Stimulated activated CD4-positive, alpha-beta T cell treated with anti-CD3 and anti-CD28 coated beads, Interleukin-1b, Interleukin-23, amount 100 ng/mL, for 1 hour (primary cell): Measurements from ENCODE around the gene NBPF6.
"Not testable (repeated sequence)": the region's sequence is repeated elsewhere in the genome, so short reads cannot be mapped to it uniquely, and the experiment has no call there.

Experiments
- DNase-seq, 2 donors: peaks; one replicate each; pipeline ENCODE4 v3.0.0-alpha.2; 2020; ENCODE audit warnings: low read depth in 2 of 2

NBPF6 gene

GRCh38 chr1:108450043-108450442, at the start of gene NBPF6:
TSS of gene NBPF6 (plus strand) at chr1:108450343. CDS start at chr1:108450602, 259 bp downstream.
- not testable (repeated sequence) for DNase-seq

GRCh38 chr1:108411098-108411833, 38.9 kb upstream of the NBPF6 start:
- not testable (repeated sequence) for DNase-seq

DNA sequence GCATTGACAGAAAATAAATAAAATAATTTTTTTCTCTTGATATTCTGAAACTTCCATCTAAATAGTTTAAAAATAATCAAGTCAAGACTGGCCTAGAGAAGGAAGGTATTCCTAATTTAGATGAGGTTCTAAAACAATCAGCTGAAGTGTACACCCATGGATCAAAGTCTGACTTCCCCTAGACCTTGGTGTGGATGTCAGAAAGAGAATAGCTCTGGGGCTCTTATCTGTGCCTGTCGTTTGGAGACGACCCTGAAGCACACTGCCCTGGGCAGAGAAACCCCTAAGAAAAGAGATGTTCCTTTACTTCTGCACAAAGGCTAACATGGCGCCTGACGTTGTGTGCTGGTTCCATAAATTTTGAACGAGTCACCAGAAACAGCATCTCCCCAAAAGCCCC, 30.0 kb upstream of the NBPF6 start:
- not testable (repeated sequence) for DNase-seq

DNA sequence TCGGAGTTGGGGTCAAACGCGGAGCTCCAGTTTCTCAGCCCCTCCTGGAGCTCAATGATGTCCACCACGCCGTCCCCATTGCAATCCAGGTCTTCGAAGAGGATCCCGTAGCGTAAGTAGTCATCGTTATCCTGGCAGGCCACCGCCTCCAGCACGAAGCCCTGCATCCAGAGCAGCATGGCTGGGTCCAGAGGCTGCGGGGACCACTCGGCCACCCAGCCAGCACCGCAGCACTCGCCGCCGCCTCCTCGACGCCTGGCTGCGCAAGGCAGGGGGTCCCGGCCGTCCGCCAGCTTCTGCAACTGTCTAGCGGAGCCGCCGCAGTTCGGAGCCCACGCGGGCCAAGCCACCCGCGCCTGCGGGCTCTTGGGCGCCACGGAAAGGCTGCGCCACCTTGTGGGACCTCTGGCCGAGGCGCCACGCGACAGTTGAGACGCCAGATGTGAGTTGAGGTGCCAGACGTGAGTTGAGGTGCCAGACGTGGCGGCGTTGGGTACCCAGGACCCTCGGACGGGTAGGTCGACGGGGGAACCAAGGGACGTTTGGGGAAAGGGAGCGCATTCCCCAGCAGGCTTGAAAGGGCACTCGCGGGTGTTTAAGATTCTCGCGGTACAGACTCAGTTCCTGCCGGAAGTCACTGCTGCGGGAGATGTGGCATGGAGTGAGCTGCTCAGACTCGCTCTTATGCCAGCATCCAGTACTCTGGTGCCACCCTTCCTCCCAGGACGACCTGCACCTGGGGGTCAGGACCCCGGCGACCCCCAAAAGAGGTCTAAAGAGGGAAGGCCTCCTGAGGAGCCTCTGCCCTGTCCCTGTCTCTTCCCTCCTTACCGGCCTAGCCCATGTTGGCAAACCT, 28.9 kb upstream of the NBPF6 start:
- DNase-seq = not testable (repeated sequence)

GRCh38 chr1:108426877-108427276, 23.3 kb upstream of the NBPF6 start:
- DNase-seq = not testable (repeated sequence)

DNA sequence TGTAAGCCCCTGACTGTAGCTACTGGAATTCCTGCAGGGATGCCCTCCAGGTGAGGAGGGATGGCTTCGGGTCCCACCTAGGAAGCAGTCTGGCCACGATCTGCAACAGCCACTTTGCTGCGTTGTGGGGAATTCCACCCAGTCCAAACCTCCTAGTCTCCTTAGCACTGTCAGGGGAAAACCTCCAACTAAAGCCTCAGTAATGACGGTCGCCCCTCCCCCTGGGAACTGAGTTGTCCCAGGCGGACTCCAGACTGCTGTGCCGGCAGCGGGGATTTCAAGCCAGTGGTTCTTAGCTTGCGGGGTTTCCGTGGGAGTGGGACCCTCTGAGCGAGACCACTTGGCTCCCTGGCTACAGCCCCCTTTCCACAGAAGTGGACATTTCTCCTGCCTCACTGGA, 18.1 kb upstream of the NBPF6 start:
- DNase-seq = not testable (repeated sequence)

GRCh38 chr1:108433404-108433803, 16.7 kb upstream of the NBPF6 start:
- DNase-seq = not testable (repeated sequence)

- DNase-seq = not testable (repeated sequence)
Observed at GRCh38 chr1:108438536-108438935, 11.6 kb upstream of the NBPF6 start.

DNA sequence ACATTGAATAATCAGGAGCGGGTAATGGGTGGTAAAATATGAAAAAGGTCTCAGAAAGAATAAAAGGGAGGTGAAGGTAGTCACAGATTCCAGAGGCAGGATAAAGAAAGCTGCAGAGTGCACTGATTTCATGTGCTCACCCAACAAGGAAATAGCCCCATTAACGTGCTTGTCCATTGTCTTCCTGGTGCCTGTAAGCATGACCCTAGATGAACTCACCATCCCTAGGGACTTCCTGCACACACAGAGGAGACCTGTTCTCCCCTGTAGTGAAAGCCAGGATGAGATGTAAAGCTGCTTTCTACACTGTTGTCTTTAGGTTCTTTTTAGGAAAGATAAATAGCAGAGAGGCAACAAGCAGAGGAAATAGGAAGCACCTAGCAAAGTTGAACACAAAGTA, 4.4 kb downstream of the NBPF6 start:
- DNase-seq = not testable (repeated sequence)

- not testable (repeated sequence) for DNase-seq
Observed at GRCh38 chr1:108458661-108459060, 8.5 kb downstream of the NBPF6 start.

DNA sequence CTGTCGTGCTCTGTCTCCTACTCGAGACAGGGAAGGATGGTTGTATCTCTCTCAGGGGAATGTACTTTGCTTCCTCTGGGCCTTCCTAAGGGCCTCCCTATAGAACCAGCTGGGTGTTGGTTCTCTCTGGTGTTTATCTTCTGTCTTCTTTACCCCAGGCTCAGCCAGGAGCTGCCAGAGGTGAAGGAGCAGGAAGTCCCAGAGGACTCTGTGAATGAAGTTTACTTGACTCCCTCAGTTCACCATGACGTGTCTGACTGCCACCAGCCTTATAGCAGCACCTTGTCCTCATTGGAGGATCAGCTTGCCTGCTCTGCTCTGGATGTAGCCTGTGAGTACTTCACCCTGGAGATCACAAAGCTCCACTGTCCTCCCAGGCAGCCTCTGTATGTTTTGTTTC, 11.6 kb downstream of the NBPF6 start:
- DNase-seq = not testable (repeated sequence)

DNA sequence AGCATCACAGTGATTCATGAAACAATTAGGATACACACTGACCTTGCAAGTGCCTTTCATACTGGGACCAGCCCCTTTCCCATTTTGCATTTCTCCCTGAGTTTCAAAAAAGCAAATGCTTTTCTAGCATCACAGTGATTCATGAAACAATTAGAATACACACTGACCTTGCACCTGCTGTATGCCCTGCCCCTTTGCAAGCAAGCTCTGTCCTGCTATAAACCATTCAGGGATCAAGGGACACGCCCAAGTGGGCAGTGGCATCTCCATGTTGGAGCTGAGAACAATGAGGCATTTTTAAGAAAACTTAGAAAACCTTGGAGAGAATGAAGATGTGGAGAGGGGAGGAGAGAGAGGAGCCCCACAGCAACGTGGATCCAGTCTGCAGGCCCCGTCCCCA, 13.8 kb downstream of the NBPF6 start:
- DNase-seq = not testable (repeated sequence)

DNA sequence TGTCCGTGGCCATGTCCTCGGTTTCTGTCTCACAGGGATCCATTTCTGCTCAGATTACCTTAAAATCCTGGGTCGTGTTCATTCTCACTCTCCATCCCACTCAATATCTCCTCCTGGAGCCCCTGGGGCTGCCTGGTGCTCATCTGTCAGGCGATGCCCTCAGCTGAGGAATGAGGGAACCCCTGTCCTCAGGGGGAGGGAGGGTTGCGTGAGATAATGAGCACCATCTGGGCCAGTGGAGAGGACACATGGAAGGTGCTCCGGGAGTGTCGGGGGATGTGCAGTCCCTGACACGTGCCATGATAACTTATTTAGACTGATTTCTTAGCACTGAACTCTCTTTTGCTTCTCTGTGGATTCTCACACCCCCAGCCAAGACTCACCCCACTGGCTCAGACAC, 16.0 kb downstream of the NBPF6 start:
- not testable (repeated sequence) for DNase-seq

GRCh38 chr1:108467155-108467554, 17.0 kb downstream of the NBPF6 start:
- not testable (repeated sequence) for DNase-seq

- DNase-seq = not testable (repeated sequence)
Observed at GRCh38 chr1:108470750-108471149, 20.6 kb downstream of the NBPF6 start.

GRCh38 chr1:108474516-108474915, 24.4 kb downstream of the NBPF6 start:
- DNase-seq = not testable (repeated sequence)

DNA sequence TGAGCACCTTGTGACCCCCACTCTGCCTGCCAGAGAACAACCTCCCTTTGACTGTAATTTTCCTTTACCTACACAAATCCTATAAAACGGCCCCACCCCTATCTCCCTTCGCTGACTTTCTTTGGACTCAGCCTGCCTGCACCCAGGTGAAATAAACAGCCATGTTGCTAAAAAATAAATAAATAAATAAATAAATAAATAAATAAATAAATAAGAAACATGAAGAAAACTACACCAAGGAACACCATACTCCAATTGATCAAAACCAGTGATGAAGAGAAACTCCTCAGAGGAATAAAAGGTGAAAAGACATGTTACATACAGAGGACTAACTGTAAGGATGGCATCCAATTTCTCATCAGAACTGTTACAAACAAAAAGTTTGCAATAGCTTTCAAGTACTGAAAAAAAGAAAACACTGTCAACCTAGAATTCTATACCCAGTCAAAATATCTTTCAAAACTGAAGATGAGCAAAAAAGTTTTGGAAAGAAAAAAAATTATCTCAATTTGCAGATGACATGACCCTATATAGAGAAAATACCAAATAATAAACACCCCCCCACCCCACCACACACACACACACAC, 28.4 kb downstream of the NBPF6 start:
- DNase-seq = no peak

GRCh38 chr1:108482708-108483107, 32.6 kb downstream of the NBPF6 start:
- no peak for DNase-seq

GRCh38 chr1:108485990-108486389, 35.8 kb downstream of the NBPF6 start:
- DNase-seq = not testable (repeated sequence)

DNA sequence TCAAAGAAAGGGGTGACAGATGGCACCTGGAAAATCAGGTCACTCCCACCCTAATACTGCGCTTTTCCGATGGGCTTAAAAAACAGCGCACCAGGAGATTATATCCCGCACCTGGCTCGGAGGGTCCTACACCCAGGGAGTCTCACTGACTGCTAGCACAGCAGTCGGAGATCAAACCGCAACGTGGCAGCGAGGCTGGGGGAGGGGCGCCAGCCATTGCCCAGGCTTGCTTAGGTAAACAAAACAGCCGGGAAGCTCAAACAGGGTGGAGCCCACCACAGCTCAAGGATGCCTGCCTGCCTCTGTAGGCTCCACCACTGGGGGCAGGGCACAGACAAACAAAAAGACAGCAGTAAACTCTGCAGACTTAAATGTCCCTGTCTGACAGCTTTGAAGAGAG, 36.6 kb downstream of the NBPF6 start:
- DNase-seq = not testable (repeated sequence)

DNA sequence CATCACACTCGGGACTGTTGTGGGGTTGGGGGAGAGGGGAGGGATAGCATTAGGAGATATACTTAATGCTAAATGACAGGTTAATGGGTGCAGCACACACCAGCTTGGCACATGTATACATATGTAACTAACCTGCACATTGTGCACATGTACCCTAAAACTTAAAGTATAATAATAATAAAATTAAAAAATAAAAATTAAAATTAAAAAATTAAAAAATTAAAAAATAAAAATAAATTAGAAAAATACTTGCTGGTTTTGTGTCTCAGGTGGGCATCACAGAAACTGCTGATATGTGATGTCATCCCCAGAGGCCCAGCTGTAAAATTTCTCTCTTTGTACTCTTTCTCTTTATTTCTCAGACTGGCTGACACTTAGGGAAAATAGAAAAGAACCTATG, 44.9 kb downstream of the NBPF6 start:
- not testable (repeated sequence) for DNase-seq

- DNase-seq = not testable (repeated sequence)
Observed at GRCh38 chr1:108496856-108497255, 46.7 kb downstream of the NBPF6 start.
